ENCODE measurements around the gene FRMD8. TPM values are rescaled to one million over a fixed set of nuclear protein-coding genes. Genes with fewer than 3 reads are reported as not detected.

The FRMD8 gene
- total and polyA plus RNA-seq, 9 of the 15 experiments (the other 6 are each of a cell fraction or from before 2014, with no cell fraction given), result 4.5 to 54.5 (median 15.8) TPM

- TF ChIP-seq THAP12 (CRISPR knock-in tag; IDR thresholded peaks at IDR 0.05) (0 out of 2 replicates have a peak, but pooled peaks have one; percentile 17), ZZZ3 (IDR thresholded peaks at IDR 0.05) (no peak)
Measured at GRCh38 chr11:65429724-65430405, 43.4 kb downstream of the FRMD8 start (continued).

GRCh38 chr11:65430406-65431217, 44.2 kb downstream of the FRMD8 start:
- Histone ChIP-seq H3K9me3 (replicated peaks; ENCODE audit: control insufficient read depth, insufficient read depth, low read depth, low read length) (no peaks in the 10 kb centered on the region), H3K36me3 (ENCODE audit: control insufficient read depth, insufficient read depth, low read length) (peaks cover 75% of the 10 kb centered on the region), H3K27ac (ENCODE audit: extremely low read depth, low read depth, low read length) (peak overlapping the region; percentile 98), H3K9me1 (ENCODE audit: control insufficient read depth, insufficient read depth, low read length) (no peaks in the 10 kb centered on the region), H3K79me2 (ENCODE audit: control insufficient read depth, insufficient read depth, low read length) (peaks cover 97% of the 10 kb centered on the region), H3K4me2 (ENCODE audit: insufficient read depth, low read length) (peak overlapping the region; percentile 67), H3K4me3 (no peak overlapping the region), H2AFZ (ENCODE audit: low read depth, low read length) (no peak overlapping the region), H3K27me3 (ENCODE audit: control insufficient read depth in 2 of 2, insufficient read depth in 2 of 2, low read length in 2 of 2) (no peaks in the 10 kb centered on the region), H3K4me1 (replicated peaks in 1 of 2; ENCODE audit: control insufficient read depth in 2 of 2, insufficient read depth in 2 of 2, low read length in 2 of 2) (peaks cover 0 to 35% of the 10 kb centered on the region in 2 experiments; a peak in 3 of 5 replicates), H3K9ac (ENCODE audit: insufficient read depth in 1 of 2, low read depth in 2 of 2, low read length in 2 of 2) (peak overlapping the region in 1 of 2 experiments; percentile 47; a peak in 3 of 4 replicates), H4K20me1 (replicated peaks; ENCODE audit: control insufficient read depth, insufficient read depth, low read length) (peaks cover 36% of the 10 kb centered on the region)
- no peak for ATAC-seq
- in situ Hi-C loops (cut with MboI) (no loop called here), intact Hi-C loops (cut with micrococcal nuclease) (no loop called here)
- 44% methylated on average over 6 of the region's 6 CpGs for WGBS (ENCODE audit: insufficient coverage, low coverage, missing lambda C conversion rate)
- ChIA-PET CTCF (ENCODE audit: low intra/inter-chr PET ratio) (no interaction called here), POLR2A (interaction anchor here (0.5 to 17.3 kb wide), 13 partner anchors 11 to 263 kb away, joined by 3 to 1349 read pairs (median 4); partner anchors contain the start of gene MALAT1)
- BruUV-seq (replicated peaks), result no TSS peak
- no peak for FAIRE-seq
- peak in 1 of 4 experiments; percentile 44 for DNase-seq (ENCODE audit: extremely low read depth in 1 of 4, low spot score in 3 of 4)
- TF ChIP-seq ADNP (tag; IDR thresholded peaks at IDR 0.05) (no peak), ZNF324 (CRISPR knock-in tag; IDR thresholded peaks at IDR 0.05) (no peak), ZNF592 (IDR thresholded peaks at IDR 0.05) (no peak), DACH1 (IDR thresholded peaks at IDR 0.05; ENCODE audit: partially characterized antibody) (no peak), POLR2A (conservative IDR thresholded peaks at IDR 0.05) (peak; percentile 14), HCFC1 (IDR thresholded peaks at IDR 0.05; ENCODE audit: low read depth, low read length) (no peak), MAX (CRISPR knock-in tag; IDR thresholded peaks at IDR 0.05) (no peak), CGGBP1 (CRISPR knock-in tag; IDR thresholded peaks at IDR 0.05) (peak; percentile 82; the same call in 1 of the 2 replicates), ZNF197 (CRISPR knock-in tag; IDR thresholded peaks at IDR 0.05; ENCODE audit: low read depth) (no peak), TAF1 (IDR thresholded peaks at IDR 0.05; ENCODE audit: control insufficient read depth, extremely low read depth, insufficient read depth, low read length, severe bottlenecking) (no peak)

Measured in K562 (cell line).